ENCODE data around the gene ALDH1A1.
"Not testable (repeated sequence)": the region's sequence is repeated elsewhere in the genome, so short reads cannot be mapped to it uniquely, and the experiment has no call there.

The ALDH1A1 gene

DNA sequence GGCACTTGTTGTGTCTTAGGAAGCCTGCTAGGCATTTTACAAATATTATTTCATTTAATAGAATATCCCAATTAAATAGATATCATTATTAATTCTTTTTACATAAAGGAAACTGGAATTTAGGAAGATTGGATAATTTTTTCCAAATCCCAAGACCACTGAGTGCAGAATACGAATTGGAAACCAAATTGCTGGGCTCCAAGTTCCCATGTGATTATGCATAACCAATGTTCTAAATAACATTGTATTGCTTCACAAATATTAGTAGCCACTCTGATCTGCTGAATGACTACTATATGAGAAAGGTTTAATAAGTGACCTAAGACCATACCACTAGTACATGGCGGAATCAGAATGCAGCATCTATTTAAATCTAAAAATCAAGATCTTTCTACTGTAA lies 57.7 kb downstream of the ALDH1A1 start:
- no peak for DNase-seq (ENCODE audit: low spot score)

- no peak for DNase-seq (ENCODE audit: low spot score)
These were observed 58.5 kb downstream of the ALDH1A1 start for GRCh38 chr9:72894342-72894741.

- DNase-seq (ENCODE audit: low spot score) = no peak
These were observed 59.4 kb downstream of the ALDH1A1 start for GRCh38 chr9:72893437-72893836.

- DNase-seq (ENCODE audit: low spot score) = no peak
These were observed 61.8 kb downstream of the ALDH1A1 start for GRCh38 chr9:72891043-72891442.

DNA sequence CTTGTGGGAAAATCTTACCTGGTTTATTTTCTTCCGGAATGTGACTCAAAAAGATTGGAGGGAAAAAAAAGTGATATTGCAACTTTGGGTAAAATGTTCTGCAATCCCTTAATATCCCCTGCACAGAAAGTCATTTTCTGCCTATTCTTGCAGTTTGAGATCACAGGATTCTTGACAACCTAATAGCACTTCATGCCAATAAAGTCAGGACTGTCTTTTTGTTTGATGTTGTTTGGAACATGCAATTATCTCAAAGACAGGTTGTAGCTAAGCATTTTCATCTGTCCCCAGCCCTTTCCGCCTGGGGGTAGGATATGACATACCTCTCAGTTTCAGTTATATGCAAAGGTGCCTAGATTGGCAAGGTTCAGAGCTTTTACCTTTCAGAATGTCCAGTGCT lies 63.9 kb downstream of the ALDH1A1 start:
- no peak for DNase-seq (ENCODE audit: low spot score)

DNA sequence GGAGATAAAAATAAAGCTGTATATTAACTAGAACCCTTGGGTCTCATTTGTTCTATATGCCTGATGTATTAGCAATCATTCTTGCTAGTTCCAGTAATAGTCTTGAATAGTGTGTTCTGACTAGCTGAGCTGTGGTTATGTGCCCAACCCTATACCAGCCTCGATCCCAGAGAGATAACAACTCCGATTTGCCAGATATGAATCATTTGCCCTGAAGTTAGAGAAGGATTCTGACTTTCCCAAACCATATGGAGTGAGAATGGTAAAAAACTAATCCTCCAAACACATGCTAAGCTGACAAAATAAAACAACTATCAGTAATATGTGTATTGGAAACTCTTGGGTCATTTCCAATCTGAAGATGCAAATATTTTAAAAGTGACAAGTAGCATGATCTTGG lies 64.8 kb downstream of the ALDH1A1 start:
- no peak for DNase-seq (ENCODE audit: low spot score)

- no peak for DNase-seq (ENCODE audit: low spot score)
These were observed 66.5 kb downstream of the ALDH1A1 start for GRCh38 chr9:72886386-72886785.

DNA sequence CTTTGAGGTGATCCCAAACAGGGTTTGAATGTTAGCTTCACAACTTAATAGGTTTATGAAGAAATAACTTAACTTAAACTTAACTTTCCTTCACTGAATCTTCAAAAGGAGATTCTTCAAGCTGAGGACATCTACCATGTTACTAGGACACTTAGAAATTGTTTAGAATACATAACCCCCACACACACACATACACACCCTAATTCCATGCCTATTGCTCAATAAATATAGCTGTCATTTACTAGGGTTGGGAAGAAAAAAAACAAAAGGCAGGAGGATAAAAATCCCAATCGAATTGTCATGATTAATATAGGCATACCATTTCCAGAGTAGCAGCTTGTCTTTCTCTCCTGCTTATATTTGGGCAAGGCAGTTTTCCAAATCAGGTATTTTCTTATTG lies 68.3 kb downstream of the ALDH1A1 start:
- no peak for DNase-seq (ENCODE audit: low spot score)

GRCh38 chr9:72883875-72884274 lies 69.0 kb downstream of the ALDH1A1 start:
- DNase-seq (ENCODE audit: low spot score) = no peak

DNA sequence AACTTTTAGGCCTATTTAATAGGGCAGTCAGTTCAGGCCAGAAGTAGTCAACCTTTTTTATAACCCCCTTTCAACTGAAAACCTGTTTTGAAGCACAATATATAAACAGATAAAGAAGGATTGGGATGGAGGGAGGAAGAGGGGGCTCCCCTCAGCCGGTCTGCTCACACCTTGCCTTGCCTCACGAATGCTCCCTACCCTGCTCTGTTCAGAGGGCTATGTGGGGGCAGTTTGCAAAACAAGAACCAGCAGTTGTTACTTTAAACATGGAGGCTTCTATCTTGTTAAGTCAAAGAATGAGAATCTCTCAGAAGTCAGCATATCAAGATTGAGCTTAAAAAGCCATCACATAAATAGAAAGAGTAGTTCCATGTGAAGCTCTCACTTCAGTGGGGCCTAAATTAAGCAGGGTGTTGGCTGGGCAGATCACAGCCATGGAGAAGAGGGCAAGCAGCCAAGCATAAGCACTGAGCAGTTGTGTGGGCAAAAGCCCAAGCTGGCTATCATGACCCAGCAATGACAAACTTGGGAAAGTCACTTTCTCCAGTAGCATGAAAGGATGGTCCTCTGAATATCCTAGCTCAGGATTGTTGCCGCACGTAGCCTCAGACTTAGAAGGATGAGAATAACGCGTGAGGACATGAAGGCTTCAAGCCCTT lies 70.6 kb downstream of the ALDH1A1 start:
- DNase-seq (ENCODE audit: low spot score) = no peak

- no peak for DNase-seq (ENCODE audit: low spot score)
These were observed 72.0 kb downstream of the ALDH1A1 start for GRCh38 chr9:72880821-72881220.

- DNase-seq (ENCODE audit: low spot score) = no peak
These were observed 77.6 kb downstream of the ALDH1A1 start for GRCh38 chr9:72875221-72875620.

DNA sequence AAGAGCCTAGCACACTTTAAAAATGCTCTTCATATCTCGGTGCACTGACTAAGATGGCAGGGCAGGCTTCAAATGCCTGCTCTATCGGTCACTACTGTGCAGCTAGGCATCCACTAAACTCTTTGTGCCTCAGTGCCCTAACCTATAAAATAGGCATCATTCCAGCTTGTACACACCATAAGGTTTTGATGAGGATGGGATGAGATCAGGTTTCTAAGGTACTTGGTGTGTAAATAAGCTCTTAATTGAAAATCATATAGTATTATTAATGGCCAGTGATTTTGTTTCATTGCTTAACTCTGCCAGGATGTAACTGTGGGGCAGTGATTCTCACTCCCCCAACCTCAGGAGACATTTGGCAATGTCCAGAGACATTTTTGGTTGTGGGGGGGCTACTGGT lies 78.5 kb downstream of the ALDH1A1 start:
- DNase-seq (ENCODE audit: low spot score) = no peak

- no peak for DNase-seq (ENCODE audit: low spot score)
These were observed 79.4 kb downstream of the ALDH1A1 start for GRCh38 chr9:72873456-72873855.

DNA sequence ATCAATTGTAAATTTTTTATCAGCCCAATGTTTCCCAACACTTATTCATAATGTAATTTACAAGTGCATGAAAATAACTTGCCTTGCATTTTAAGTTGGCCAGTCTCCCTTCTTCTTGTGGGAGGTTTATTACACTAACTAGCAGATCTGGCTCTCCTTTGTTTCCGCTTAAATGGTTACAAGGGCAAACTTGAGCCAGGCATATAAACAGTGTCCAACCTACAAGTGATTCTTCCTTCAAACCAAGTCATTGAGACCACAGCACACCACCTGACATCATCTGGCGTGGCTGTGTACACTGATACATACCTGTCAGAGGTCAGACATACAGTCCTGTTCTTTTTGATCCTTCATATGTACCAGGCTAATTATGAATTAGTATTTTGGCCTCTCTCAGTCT lies 80.1 kb downstream of the ALDH1A1 start:
- no peak for DNase-seq (ENCODE audit: low spot score)

DNA sequence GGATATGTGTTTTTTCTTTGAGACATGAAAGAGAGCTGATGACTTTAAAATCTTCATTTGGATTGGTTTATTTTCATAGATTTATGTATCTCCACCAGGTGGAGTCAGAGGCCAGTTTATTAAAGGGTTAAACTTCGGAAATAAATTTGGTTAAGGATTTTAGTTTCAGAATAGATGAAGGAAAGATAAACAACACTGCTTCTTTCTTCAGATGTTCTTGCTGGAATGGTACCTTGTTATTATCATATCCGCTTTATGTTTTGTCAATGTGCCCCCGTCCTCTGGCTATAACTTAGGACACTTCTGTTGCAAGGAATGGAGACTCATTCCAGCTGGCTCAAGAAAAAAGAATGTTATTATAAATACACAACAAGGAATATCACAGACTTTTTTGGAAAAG lies 81.2 kb downstream of the ALDH1A1 start:
- DNase-seq (ENCODE audit: low spot score) = no peak

DNA sequence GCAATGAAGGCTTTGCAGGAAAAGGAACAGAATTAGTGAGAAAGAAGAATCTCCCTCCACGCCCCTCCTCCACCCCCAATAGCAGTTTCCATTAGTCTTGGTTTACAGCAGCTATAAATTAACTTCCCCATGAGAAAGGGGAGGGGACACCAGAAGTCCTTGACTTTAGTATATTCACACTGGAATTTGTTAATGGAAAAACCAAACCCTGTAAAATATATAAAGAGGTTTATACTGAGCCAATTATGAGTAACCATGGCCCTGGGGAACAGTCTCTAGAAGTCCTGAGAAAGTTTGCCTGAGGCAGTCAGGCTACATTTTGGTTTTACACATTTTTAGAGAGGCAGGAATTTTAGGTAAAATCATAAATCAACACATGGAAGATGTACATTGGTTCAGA lies 88.5 kb downstream of the ALDH1A1 start:
- no peak for DNase-seq (ENCODE audit: low spot score)

GRCh38 chr9:72863456-72864094 lies 89.3 kb downstream of the ALDH1A1 start:
- DNase-seq (ENCODE audit: low spot score) = no peak

- not testable (repeated sequence) for DNase-seq (ENCODE audit: low spot score)
These were observed 90.1 kb downstream of the ALDH1A1 start for GRCh38 chr9:72862788-72863187.

GRCh38 chr9:72858089-72858912 lies 94.6 kb downstream of the ALDH1A1 start:
- no peak for DNase-seq (ENCODE audit: low spot score)

- DNase-seq (ENCODE audit: low spot score) = no peak
These were observed 95.2 kb downstream of the ALDH1A1 start for GRCh38 chr9:72857624-72857996.

DNA sequence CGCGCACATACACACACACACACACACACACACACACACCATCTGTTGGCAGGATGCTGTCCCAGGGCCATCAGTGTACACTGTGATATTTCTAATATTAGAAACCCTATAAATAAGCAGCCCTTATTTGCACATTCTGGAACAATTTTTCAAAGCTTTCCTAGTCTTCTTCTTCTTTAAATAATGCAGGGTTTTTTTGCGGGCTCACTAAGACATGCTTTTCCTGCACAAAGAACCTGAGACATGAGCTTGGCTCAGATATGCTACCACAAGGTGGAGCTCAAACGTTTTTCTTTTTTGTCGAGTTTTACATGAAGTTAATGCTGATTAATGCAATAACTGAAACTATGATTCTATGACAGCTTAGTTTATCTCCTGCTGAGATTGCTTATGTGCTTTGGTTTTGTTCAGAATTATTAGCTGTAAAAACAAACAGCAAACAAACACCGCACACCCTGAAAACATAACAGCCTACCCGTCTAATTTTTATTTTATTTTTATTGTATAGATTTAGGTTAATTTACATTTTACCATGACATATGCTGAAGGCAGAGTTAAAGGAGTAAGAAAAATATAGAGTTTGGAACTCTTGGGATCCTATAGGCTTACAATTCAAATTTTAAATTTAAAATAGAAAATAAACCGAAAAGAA lies 95.8 kb downstream of the ALDH1A1 start:
- DNase-seq (ENCODE audit: low spot score) = no peak
